ENCODE measurements around the gene SPTBN5. TPM values are rescaled to one million over a fixed set of nuclear protein-coding genes. Genes with fewer than 3 reads are reported as not detected.

The SPTBN5 gene
- total and polyA plus RNA-seq, 10 of the 15 experiments (the other 5 are each of a cell fraction or from before 2014, with no cell fraction given): under 0.01 to 0.18 (median 0.04) TPM; not detected in 4

GRCh38 chr15:41881086-41881485, 12.8 kb downstream of the SPTBN5 start:
- ATAC-seq (no peak), DNase-seq (ENCODE audit: low read depth, low spot score) (no peak), FAIRE-seq (no peak)
- TF ChIP-seq ESRRA (IDR thresholded peaks at IDR 0.05; ENCODE audit: low read length) (no peak), RB1 (IDR thresholded peaks at IDR 0.05; ENCODE audit: borderline replicate concordance) (no peak), RELA (IDR thresholded peaks at IDR 0.05; ENCODE audit: borderline replicate concordance, partially characterized antibody) (no peak), STAT1 (conservative IDR thresholded peaks at IDR 0.05) (no peak), MLLT1 (IDR thresholded peaks at IDR 0.05) (no peak), HDAC2 (IDR thresholded peaks at IDR 0.05) (no peak), ZNF207 (IDR thresholded peaks at IDR 0.05; ENCODE audit: borderline replicate concordance) (no peak), ETV6 (conservative IDR thresholded peaks at IDR 0.05 in 1 of 2, IDR thresholded peaks at IDR 0.05 in 1 of 2; ENCODE audit: borderline replicate concordance in 1 of 2, low read depth in 1 of 2) (no peak)
- TF ChIP-seq, protein P1, sequence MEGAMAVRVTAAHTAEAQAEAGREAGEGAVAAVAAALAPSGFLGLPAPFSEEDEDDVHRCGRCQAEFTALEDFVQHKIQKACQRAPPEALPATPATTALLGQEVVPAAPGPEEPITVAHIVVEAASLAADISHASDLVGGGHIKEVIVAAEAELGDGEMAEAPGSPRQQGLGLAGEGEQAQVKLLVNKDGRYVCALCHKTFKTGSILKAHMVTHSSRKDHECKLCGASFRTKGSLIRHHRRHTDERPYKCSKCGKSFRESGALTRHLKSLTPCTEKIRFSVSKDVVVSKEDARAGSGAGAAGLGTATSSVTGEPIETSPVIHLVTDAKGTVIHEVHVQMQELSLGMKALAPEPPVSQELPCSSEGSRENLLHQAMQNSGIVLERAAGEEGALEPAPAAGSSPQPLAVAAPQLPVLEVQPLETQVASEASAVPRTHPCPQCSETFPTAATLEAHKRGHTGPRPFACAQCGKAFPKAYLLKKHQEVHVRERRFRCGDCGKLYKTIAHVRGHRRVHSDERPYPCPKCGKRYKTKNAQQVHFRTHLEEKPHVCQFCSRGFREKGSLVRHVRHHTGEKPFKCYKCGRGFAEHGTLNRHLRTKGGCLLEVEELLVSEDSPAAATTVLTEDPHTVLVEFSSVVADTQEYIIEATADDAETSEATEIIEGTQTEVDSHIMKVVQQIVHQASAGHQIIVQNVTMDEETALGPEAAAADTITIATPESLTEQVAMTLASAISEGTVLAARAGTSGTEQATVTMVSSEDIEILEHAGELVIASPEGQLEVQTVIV (IDR thresholded peaks at IDR 0.05; ENCODE audit: borderline replicate concordance, partially characterized antibody): no peak
- no peak overlapping the region for H2AFZ ChIP-seq (ENCODE audit: control insufficient read depth, low read depth, low read length)
- no peak overlapping the region for H3K27ac ChIP-seq (ENCODE audit: control insufficient read depth, insufficient read depth)
- ChIA-PET POLR2A (no interaction called here), CTCF (interaction anchor here (0.7 kb wide), 1 partner anchor 31 kb away, joined by 3 read pairs; no protein-coding TSS in a partner anchor), SMC1A (ENCODE audit: uncharacterized antibody, unreplicated experiment) (no interaction called here), RAD21 (ENCODE audit: unreplicated experiment) (interaction anchor here (1.3 kb wide), 1 partner anchor 103 kb away, joined by 3 read pairs; no protein-coding TSS in a partner anchor)
- H3K36me3 ChIP-seq (ENCODE audit: control insufficient read depth in 2 of 2, insufficient read depth in 2 of 2, low read length in 1 of 2): no peaks in the 10 kb centered on the region
- no peaks in the 10 kb centered on the region for H3K9me3 ChIP-seq (replicated peaks; ENCODE audit: control insufficient read depth, insufficient read depth, low read length)
- no peak overlapping the region for H3K9ac ChIP-seq (ENCODE audit: control insufficient read depth, insufficient read depth, low read length)
- WGBS (ENCODE audit: insufficient coverage, insufficient replicate concordance, low lambda C conversion rate, missing lambda C conversion rate): 30% methylated on average over 8 of the region's 8 CpGs
- BruUV-seq (replicated peaks): no TSS peak
- in situ Hi-C loops (cut with MboI) (no loop called here), intact Hi-C loops (cut with micrococcal nuclease; ENCODE audit: unreplicated experiment) (no loop called here)
- peaks cover 0 to 2% of the 10 kb centered on the region in 2 experiments; a peak in 2 of 4 replicates for H3K27me3 ChIP-seq (replicated peaks in 1 of 2; ENCODE audit: control insufficient read depth in 2 of 2, insufficient read depth in 2 of 2, low read length in 1 of 2)
- no peaks in the 10 kb centered on the region for H3K4me1 ChIP-seq (ENCODE audit: control insufficient read depth, insufficient read depth, low read length)
- no peak overlapping the region for H3K4me3 ChIP-seq
- H4K20me1 ChIP-seq (ENCODE audit: control insufficient read depth, insufficient read depth): no peaks in the 10 kb centered on the region
- H3K4me2 ChIP-seq (ENCODE audit: control insufficient read depth, insufficient read depth): no peak overlapping the region
- H3K79me2 ChIP-seq (ENCODE audit: control insufficient read depth, insufficient read depth, low read length): no peaks in the 10 kb centered on the region

Data from GM12878 (cell line).